GM19025 (cell line): ENCODE data around the gene CEP85L.

Source experiments
- ATAC-seq: cut with Tn5 transposase; IDR thresholded peaks from one replicate; pipeline ENCODE4 v1.9.1; 2021; ENCODE audit warnings: mild to moderate bottlenecking, low read depth, moderate library complexity; ENCODE audit not compliant: unreplicated experiment

Gene CEP85L

GRCh38 chr6:118546880-118547218 lies 104.5 kb downstream of the CEP85L start:
- no peak for ATAC-seq

- no peak for ATAC-seq
Observed at GRCh38 chr6:118546164-118546879, 105.1 kb downstream of the CEP85L start.

- ATAC-seq = no peak
Observed at GRCh38 chr6:118544105-118544504, 107.3 kb downstream of the CEP85L start.

GRCh38 chr6:118542184-118542952 lies 109.0 kb downstream of the CEP85L start:
- ATAC-seq = no peak

GRCh38 chr6:118537574-118537973 lies 113.8 kb downstream of the CEP85L start:
- no peak for ATAC-seq

- ATAC-seq = no peak
Observed at GRCh38 chr6:118536478-118536877, 114.9 kb downstream of the CEP85L start.

- ATAC-seq = no peak
Observed at GRCh38 chr6:118535176-118535844, 116.1 kb downstream of the CEP85L start.

GRCh38 chr6:118530942-118531341 lies 120.4 kb downstream of the CEP85L start:
- ATAC-seq = no peak

- ATAC-seq = no peak
Observed at GRCh38 chr6:118529756-118530155, 121.6 kb downstream of the CEP85L start.

- ATAC-seq = no peak
Observed at GRCh38 chr6:118528129-118528528, 123.3 kb downstream of the CEP85L start.

GRCh38 chr6:118525913-118526780 lies 125.2 kb downstream of the CEP85L start:
- ATAC-seq = no peak

GRCh38 chr6:118524686-118525085 lies 126.7 kb downstream of the CEP85L start:
- no peak for ATAC-seq

GRCh38 chr6:118523216-118523615 lies 128.2 kb downstream of the CEP85L start:
- ATAC-seq = no peak

GRCh38 chr6:118522422-118522821 lies 129.0 kb downstream of the CEP85L start:
- ATAC-seq = no peak

- no peak for ATAC-seq
Observed at GRCh38 chr6:118514689-118515088, 136.7 kb downstream of the CEP85L start.

GRCh38 chr6:118511930-118512715 lies 139.3 kb downstream of the CEP85L start:
- ATAC-seq = no peak

- ATAC-seq = no peak
Observed at GRCh38 chr6:118509009-118509617, 142.3 kb downstream of the CEP85L start.

GRCh38 chr6:118507636-118508035 lies 143.8 kb downstream of the CEP85L start:
- ATAC-seq = no peak

GRCh38 chr6:118506071-118506638 lies 145.2 kb downstream of the CEP85L start:
- no peak for ATAC-seq
